OCI-M2 (cell line): ENCODE results near the gene CTSL.
"Not testable (repeated sequence)": the region's sequence is repeated elsewhere in the genome, so short reads cannot be mapped to it uniquely, and the experiment has no call there.

Experiments
- DNase-seq: peaks from one replicate; lab custom pipeline; 2025; ENCODE audit not compliant: unreplicated experiment; lab: John Stamatoyannopoulos, UW

Gene CTSL

GRCh38 chr9:87751868-87752267 is 25.9 kb downstream of the CTSL start:
- no peak for DNase-seq

GRCh38 chr9:87753313-87753712 is 27.4 kb downstream of the CTSL start:
- no peak for DNase-seq

- not testable (repeated sequence) for DNase-seq
Observed at GRCh38 chr9:87758330-87758729, 32.4 kb downstream of the CTSL start.

GRCh38 chr9:87759980-87760379 is 34.1 kb downstream of the CTSL start:
- not testable (repeated sequence) for DNase-seq

- DNase-seq = no peak
Observed at GRCh38 chr9:87760529-87760928, 34.6 kb downstream of the CTSL start.

DNA sequence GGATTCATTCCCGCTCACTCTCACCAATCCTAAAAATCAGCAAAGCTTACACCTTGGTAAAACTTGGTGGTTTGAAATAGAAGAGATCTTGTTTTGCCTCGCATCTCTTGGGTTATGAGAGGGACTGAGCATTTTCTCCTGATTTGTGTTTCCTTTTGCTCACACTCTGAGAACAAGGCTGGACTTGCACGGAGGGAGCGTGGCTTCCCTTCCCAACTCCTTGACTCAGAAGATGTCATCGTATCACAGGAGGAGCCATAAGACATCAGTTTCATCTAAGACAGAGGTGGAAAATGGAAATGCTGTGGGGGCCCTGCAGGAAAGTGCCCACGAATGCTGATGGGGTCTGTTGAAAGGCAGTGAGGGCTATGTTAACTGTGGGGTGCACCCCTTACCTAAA is 37.4 kb downstream of the CTSL start:
- no peak for DNase-seq

GRCh38 chr9:87765521-87765920 is 39.6 kb downstream of the CTSL start:
- DNase-seq = no peak

- DNase-seq = no peak
Observed at GRCh38 chr9:87766697-87767096, 40.8 kb downstream of the CTSL start.

GRCh38 chr9:87770616-87771315 is 44.8 kb downstream of the CTSL start:
- DNase-seq = no peak

DNA sequence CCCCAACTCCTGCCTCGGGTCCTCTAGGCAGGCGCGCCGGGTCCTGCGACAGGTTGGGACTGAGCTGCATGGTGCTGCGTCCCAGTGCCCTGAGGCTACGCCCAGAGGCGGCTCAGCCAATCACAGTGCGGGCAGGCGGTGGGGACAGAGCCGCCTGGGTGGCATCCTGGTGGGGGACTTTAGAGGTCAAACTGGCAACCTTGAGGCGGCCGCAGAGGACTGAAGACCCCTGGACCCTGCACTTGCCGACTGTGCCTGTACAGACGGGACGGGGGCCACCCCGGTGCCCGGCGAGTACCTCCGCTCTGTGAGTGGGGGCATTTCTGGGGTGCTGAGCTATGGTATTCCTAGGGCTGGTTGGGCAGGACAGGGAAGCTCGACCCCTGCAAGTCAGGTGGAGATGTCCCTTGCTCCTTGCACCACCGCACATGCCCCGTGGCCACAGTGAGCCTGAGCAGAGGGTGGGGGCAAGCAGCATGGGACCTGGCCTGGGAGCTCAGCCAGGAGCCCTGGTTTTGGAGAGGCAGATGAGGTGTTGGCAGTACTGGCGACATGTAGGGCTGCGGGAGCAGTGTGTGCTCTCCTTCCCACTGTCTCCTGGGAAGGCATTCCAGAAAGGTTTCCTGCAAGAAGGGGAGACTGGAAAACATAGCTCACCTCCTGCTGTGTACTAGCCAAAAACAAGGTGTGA is 45.5 kb downstream of the CTSL start:
- no peak for DNase-seq

GRCh38 chr9:87776481-87777379 is 50.8 kb downstream of the CTSL start:
- peak; percentile 79 for DNase-seq

DNA sequence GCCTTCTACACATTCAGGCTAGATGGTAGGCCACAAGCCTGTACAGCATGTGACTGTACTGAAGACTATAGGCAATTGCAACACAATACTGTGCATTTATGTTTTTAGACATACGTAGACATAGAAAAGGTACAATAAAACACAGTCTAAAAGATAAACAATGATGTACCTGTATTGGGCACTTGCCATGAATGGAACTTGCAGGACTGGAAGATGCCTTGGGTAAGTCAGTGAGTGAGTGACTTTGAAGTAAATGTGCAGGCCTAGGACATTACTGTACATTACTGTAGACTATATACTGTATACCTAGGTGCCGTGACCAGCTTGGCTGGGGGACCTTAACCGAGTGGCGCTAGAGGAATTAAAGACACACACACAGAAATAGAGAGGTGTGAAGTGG is 53.1 kb downstream of the CTSL start:
- no peak for DNase-seq
